ENCODE results near the gene C10orf62.

DNA sequence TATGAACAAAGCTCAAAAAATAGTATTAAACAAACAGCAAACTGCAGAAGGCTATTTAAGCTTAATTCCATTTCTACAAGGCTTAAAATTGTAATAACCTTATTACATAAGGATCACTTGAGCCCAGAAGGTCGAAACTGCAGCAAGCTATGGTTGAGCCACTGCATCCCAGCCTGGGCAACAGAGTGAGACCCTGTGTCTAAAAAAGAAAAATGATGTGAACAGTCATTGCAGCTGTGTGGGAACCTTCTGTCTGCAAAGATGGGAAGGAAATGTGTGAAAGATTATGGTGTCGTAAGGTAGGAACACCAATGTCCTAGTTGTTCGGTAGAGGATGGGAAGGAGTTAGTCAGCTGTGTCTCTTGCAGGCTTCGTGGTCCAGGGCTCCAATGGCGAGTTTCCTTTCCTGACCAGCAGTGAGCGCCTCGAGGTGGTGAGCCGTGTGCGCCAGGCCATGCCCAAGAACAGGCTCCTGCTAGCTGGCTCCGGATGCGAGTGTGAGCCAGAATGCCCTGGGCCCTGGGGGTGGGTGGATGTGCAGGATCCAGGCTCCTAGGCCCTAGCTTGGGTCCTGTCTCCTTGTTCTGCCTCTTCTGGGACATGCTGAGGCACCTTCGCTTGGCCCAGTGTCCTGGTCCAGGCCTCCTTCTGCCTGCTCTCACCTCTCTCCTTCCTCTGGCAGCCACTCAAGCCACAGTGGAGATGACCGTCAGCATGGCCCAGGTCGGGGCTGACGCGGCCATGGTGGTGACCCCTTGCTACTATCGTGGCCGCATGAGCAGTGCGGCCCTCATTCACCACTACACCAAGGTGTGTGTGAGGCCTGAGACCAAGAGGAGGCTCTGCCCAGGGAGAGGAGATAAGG, 9.1 kb downstream of the C10orf62 start:
- TF ChIP-seq, protein P1, sequence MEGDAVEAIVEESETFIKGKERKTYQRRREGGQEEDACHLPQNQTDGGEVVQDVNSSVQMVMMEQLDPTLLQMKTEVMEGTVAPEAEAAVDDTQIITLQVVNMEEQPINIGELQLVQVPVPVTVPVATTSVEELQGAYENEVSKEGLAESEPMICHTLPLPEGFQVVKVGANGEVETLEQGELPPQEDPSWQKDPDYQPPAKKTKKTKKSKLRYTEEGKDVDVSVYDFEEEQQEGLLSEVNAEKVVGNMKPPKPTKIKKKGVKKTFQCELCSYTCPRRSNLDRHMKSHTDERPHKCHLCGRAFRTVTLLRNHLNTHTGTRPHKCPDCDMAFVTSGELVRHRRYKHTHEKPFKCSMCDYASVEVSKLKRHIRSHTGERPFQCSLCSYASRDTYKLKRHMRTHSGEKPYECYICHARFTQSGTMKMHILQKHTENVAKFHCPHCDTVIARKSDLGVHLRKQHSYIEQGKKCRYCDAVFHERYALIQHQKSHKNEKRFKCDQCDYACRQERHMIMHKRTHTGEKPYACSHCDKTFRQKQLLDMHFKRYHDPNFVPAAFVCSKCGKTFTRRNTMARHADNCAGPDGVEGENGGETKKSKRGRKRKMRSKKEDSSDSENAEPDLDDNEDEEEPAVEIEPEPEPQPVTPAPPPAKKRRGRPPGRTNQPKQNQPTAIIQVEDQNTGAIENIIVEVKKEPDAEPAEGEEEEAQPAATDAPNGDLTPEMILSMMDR (conservative IDR thresholded peaks at IDR 0.05) = no peak
- no peak for TF ChIP-seq ZFX (IDR thresholded peaks at IDR 0.05)

Measured in C4-2B (cell line).